Keratinocyte (primary cell): ENCODE data around the gene CALML6. TPM values are rescaled to one million over a fixed set of nuclear protein-coding genes. Genes with fewer than 3 reads are reported as not detected.

Source experiments
- DNase-seq: peaks from one replicate; pipeline ENCODE4 v3.0.0-alpha.2; 2011; ENCODE audit warnings: low read depth, missing footprints, low spot score
- FAIRE-seq: peaks from 2 replicates; lab custom pipeline; 2011; peaks lifted over from hg19 to GRCh38; lab: Jason Lieb, UNC
- H2AFZ ChIP-seq: 2 replicates; pipeline ENCODE4 v1.6.0; 2012; ENCODE audit warnings: low read length, control low read depth, inconsistent platforms; ENCODE audit not compliant: control insufficient read depth
- H3K27ac ChIP-seq: 2 replicates; pipeline ENCODE4 v1.5.1; 2011; ENCODE audit warnings: low read length; ENCODE audit not compliant: control insufficient read depth, insufficient read depth
- H3K27me3 ChIP-seq: 3 replicates; pipeline ENCODE4 v1.6.0; 2011; ENCODE audit warnings: low read length; ENCODE audit not compliant: control insufficient read depth, insufficient read depth; ENCODE audit errors: extremely low read depth
- H3K36me3 ChIP-seq, 2 experiments: 2 replicates in 1 of 2; 3 replicates in 1 of 2; pipeline ENCODE4 v1.5.1; 2011; ENCODE audit warnings: low read length in 2 of 2, mild to moderate bottlenecking in 1 of 2; ENCODE audit not compliant: control insufficient read depth in 2 of 2, insufficient read depth in 2 of 2; ENCODE audit errors: extremely low read depth in 1 of 2
- H3K4me1 ChIP-seq: 3 replicates; pipeline ENCODE4 v1.5.1; 2011; ENCODE audit warnings: low read length; ENCODE audit not compliant: control insufficient read depth, insufficient read depth; ENCODE audit errors: extremely low read depth
- H3K4me2 ChIP-seq: 3 replicates; pipeline ENCODE4 v1.6.0; 2011; ENCODE audit warnings: low read depth, low read length; ENCODE audit not compliant: control insufficient read depth, insufficient read depth; ENCODE audit errors: extremely low read depth
- H3K4me3 ChIP-seq, 3 experiments: fragments of 200-600 bp in 1 of 3; sonication (generic) in 1 of 3; 2 replicates in 2 of 3; 3 replicates in 1 of 3; pipeline ENCODE4 v1.5.1; 2011 to 2016; ENCODE audit warnings: low read length in 3 of 3, mild to moderate bottlenecking in 3 of 3, control low read depth in 2 of 3, inconsistent platforms in 1 of 3, low read depth in 1 of 3, mixed read lengths in 1 of 3, mixed run types in 1 of 3, moderate library complexity in 1 of 3; ENCODE audit not compliant: control insufficient read depth in 2 of 3, insufficient read depth in 2 of 3; ENCODE audit errors: extremely low read depth in 1 of 3
- H3K79me2 ChIP-seq: 2 replicates; pipeline ENCODE4 v1.6.0; 2012; ENCODE audit warnings: low read length; ENCODE audit not compliant: control insufficient read depth, insufficient read depth
- H3K9ac ChIP-seq: 3 replicates; pipeline ENCODE4 v1.6.0; 2011; ENCODE audit warnings: low read length; ENCODE audit not compliant: control insufficient read depth, insufficient read depth; ENCODE audit errors: extremely low read depth
- H3K9me1 ChIP-seq: 3 replicates; pipeline ENCODE4 v1.6.0; 2011; ENCODE audit warnings: low read length; ENCODE audit not compliant: control insufficient read depth, insufficient read depth; ENCODE audit errors: extremely low read depth
- H3K9me3 ChIP-seq: 2 replicates; pipeline ENCODE4 v1.5.1; 2012; ENCODE audit warnings: low read depth, low read length; ENCODE audit not compliant: control insufficient read depth
- H4K20me1 ChIP-seq: 3 replicates; pipeline ENCODE4 v1.6.0; 2011; ENCODE audit warnings: low read length; ENCODE audit not compliant: control insufficient read depth, insufficient read depth; ENCODE audit errors: extremely low read depth
- CTCF ChIP-seq, 3 experiments: IDR thresholded peaks in 1 of 3; conservative IDR thresholded peaks in 1 of 3; optimal IDR thresholded peaks in 1 of 3; 2 replicates in 2 of 3; 3 replicates in 1 of 3; pipeline versions ENCODE3 to v1.5.1; 2011; ENCODE audit warnings: low read length in 3 of 3, mild to moderate bottlenecking in 3 of 3, moderate library complexity in 2 of 3, control low read depth in 1 of 3, inconsistent platforms in 1 of 3; ENCODE audit not compliant: insufficient read depth in 2 of 3; ENCODE audit errors: extremely low read depth in 1 of 3
- EZH2 ChIP-seq: IDR thresholded peaks from one replicate; pipeline ENCODE4 v1.6.1; 2012; ENCODE audit warnings: inconsistent platforms, mild to moderate bottlenecking, low read length, moderate library complexity
- dilution Hi-C: fragments of 300-500 bp; cut with MboI; formaldehyde crosslinking; loops from one replicate; pipeline ENCODE4 v1.7.0; 2020; ENCODE audit warnings: low sequenced_read_pairs; ENCODE audit not compliant: extremely low pct_ligation_motif_present
- polyA plus RNA-seq, 5 experiments: library from polyadenylated mRNA; depleted of rRNA in 3 of 5; stranded (reverse) in 3 of 5; stranded (forward) in 1 of 5; unstranded in 1 of 5; fragments of >200 nt; gene quantifications; 1 replicate in 1 of 5; 2 replicates in 3 of 5; 3 replicates in 1 of 5; pipeline versions ENCODE4 v1.2.1 to v1.2.3, GENCODE V29; 2011 to 2012; ENCODE audit warnings: missing spikeins in 2 of 5, low read depth in 1 of 5, low replicate concordance in 1 of 5

CALML6 gene
- polyA plus RNA-seq, 1 donor (not counting 4 experiments of a cell fraction or from before 2014, with no cell fraction given) = 0.08 TPM

GRCh38 chr1:1942753-1943656 lies 27.9 kb downstream of the CALML6 start:
- no peaks in the 10 kb centered on the region for H3K36me3 ChIP-seq
- no peak overlapping the region for H3K27ac ChIP-seq
- H3K79me2 ChIP-seq = no peaks in the 10 kb centered on the region
- peak overlapping the region; percentile 66 for H3K4me2 ChIP-seq
- H3K9me3 ChIP-seq = no peaks in the 10 kb centered on the region
- peak overlapping the region in 1 of 3 experiments; percentile 34 for H3K4me3 ChIP-seq
- H3K27me3 ChIP-seq = peaks cover 18% of the 10 kb centered on the region
- FAIRE-seq = no peak
- H2AFZ ChIP-seq = peak overlapping the region; percentile 53
- no peak overlapping the region for H3K9ac ChIP-seq
- TF ChIP-seq CTCF (optimal IDR thresholded peaks at IDR 0.05 in 1 of 3, IDR thresholded peaks at IDR 0.05 in 1 of 3, conservative IDR thresholded peaks at IDR 0.05 in 1 of 3; ENCODE audit: extremely low read depth in 1 of 3, insufficient read depth in 2 of 3, low read length in 3 of 3) = no peak
- no peak for TF ChIP-seq EZH2
- peaks cover 13% of the 10 kb centered on the region for H3K4me1 ChIP-seq
- no peaks in the 10 kb centered on the region for H3K9me1 ChIP-seq
- no peaks in the 10 kb centered on the region for H4K20me1 ChIP-seq
- no peak for DNase-seq
- dilution Hi-C loops = no loop called here

GRCh38 chr1:1943834-1944570 lies 28.9 kb downstream of the CALML6 start:
- FAIRE-seq = peak; percentile 29
- Histone ChIP-seq H3K36me3 (no peaks in the 10 kb centered on the region), H3K4me1 (peaks cover 13% of the 10 kb centered on the region), H3K79me2 (no peaks in the 10 kb centered on the region), H4K20me1 (no peaks in the 10 kb centered on the region), H2AFZ (no peak overlapping the region), H3K9ac (no peak overlapping the region), H3K4me2 (no peak overlapping the region), H3K4me3 (no peak overlapping the region), H3K27me3 (peaks cover 18% of the 10 kb centered on the region), H3K27ac (no peak overlapping the region), H3K9me3 (no peaks in the 10 kb centered on the region), H3K9me1 (no peaks in the 10 kb centered on the region)
- TF ChIP-seq CTCF (optimal IDR thresholded peaks at IDR 0.05 in 1 of 3, IDR thresholded peaks at IDR 0.05 in 1 of 3, conservative IDR thresholded peaks at IDR 0.05 in 1 of 3; ENCODE audit: extremely low read depth in 1 of 3, insufficient read depth in 2 of 3, low read length in 3 of 3) (peak; percentile 72 to 88 (median 72)), EZH2 (no peak)
- no peak for DNase-seq
- dilution Hi-C loops = no loop called here
